ENCODE measurements around the gene ADAT3. TPM values are rescaled to one million over a fixed set of nuclear protein-coding genes. Genes with fewer than 3 reads are reported as not detected.

ADAT3 gene
- total and polyA plus RNA-seq, 2 of the 4 experiments (the other 2 are of a cell fraction) = 0.36 to 2.8 TPM

DNA sequence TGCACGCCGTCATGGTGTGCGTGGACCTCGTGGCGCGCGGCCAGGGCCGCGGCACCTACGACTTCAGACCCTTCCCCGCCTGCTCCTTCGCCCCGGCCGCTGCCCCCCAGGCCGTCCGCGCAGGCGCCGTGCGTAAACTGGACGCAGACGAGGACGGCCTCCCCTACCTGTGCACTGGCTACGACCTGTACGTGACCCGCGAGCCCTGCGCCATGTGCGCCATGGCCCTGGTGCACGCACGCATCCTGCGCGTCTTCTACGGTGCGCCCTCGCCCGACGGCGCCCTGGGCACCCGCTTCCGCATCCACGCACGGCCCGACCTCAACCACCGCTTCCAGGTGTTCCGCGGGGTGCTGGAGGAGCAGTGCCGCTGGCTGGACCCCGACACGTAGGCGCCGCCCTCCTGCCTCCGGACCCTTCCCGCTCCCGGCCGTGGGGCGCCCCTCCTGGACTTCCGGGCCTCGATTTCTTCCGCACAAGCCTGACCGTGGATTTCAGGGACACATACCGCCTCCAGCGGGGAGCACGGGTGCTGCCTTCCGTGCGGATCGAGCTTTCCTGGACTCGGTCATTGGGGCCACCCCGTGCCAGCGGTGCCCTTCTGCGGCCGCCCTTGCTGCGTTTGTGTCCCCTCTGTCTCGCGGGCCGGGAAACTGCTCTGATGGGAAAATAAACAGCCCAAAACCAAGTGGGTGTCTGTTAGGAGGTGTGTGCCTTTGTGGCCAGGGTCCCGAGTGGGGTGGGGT lies 7.7 kb downstream of the ADAT3 start:
- Histone ChIP-seq H3K4me2 (ENCODE audit: low read depth, low read length) (no peak overlapping the region), H3K4me3 (ENCODE audit: insufficient read depth, low read depth, low read length) (no peak overlapping the region), H2BK5ac (ENCODE audit: low read depth, low read length, poor library complexity, severe bottlenecking) (no peak overlapping the region), H2AK5ac (ENCODE audit: low read depth, low read length) (no peak overlapping the region), H3K9me1 (ENCODE audit: insufficient read depth, low read length) (peaks cover 2% of the 10 kb centered on the region; the same call in 1 of the 2 replicates), H3K9ac (ENCODE audit: low read depth, low read length) (no peak overlapping the region), H3K23ac (ENCODE audit: low read depth, low read length) (no peak overlapping the region), H3K4me1 (ENCODE audit: control insufficient read depth, insufficient read depth, low read length) (peaks cover 7% of the 10 kb centered on the region), H2BK120ac (ENCODE audit: low read depth, low read length) (no peak overlapping the region), H3K27me3 (ENCODE audit: control insufficient read depth, insufficient read depth, low read length) (no peaks in the 10 kb centered on the region), H4K8ac (ENCODE audit: low read depth in 2 of 2, low read length in 2 of 2) (no peak overlapping the region), H3K56ac (ENCODE audit: extremely low read depth, insufficient read depth, low read length) (no peak overlapping the region), H3K9me3 (ENCODE audit: control insufficient read depth, insufficient read depth, low read length) (no peaks in the 10 kb centered on the region), H3K79me1 (ENCODE audit: low read depth in 1 of 2, low read length in 2 of 2) (peaks cover 11 to 60% of the 10 kb centered on the region in 2 experiments; a peak in 3 of 4 replicates), H4K91ac (ENCODE audit: insufficient read depth, low read depth, low read length) (no peak overlapping the region), H3K36me3 (ENCODE audit: control insufficient read depth, insufficient read depth, low read length) (peaks cover 26% of the 10 kb centered on the region), H3K4ac (ENCODE audit: low read depth, low read length) (no peak overlapping the region), H2BK15ac (ENCODE audit: low read depth, low read length) (no peak overlapping the region), H4K20me1 (ENCODE audit: insufficient read depth, low read length) (peaks cover 60% of the 10 kb centered on the region), H4K5ac (ENCODE audit: low read depth, low read length) (no peak overlapping the region), H2AK9ac (replicated peaks; ENCODE audit: low read depth, low read length, poor library complexity) (no peak overlapping the region), H3K14ac (replicated peaks; ENCODE audit: low read depth, low read length) (no peak overlapping the region), H2AFZ (replicated peaks; ENCODE audit: low read length, poor library complexity) (no peak overlapping the region), H2BK20ac (ENCODE audit: low read depth, low read length) (no peak overlapping the region), H3K27ac (ENCODE audit: insufficient read depth, low read length) (no peak overlapping the region), H3K18ac (ENCODE audit: low read depth, low read length) (no peak overlapping the region)
- TF ChIP-seq, protein P1, sequence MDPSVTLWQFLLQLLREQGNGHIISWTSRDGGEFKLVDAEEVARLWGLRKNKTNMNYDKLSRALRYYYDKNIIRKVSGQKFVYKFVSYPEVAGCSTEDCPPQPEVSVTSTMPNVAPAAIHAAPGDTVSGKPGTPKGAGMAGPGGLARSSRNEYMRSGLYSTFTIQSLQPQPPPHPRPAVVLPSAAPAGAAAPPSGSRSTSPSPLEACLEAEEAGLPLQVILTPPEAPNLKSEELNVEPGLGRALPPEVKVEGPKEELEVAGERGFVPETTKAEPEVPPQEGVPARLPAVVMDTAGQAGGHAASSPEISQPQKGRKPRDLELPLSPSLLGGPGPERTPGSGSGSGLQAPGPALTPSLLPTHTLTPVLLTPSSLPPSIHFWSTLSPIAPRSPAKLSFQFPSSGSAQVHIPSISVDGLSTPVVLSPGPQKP (IDR thresholded peaks at IDR 0.05; ENCODE audit: borderline replicate concordance, low read depth, low read length) = no peak
- TF ChIP-seq CEBPB (IDR thresholded peaks at IDR 0.05; ENCODE audit: low read depth, low read length) (no peak), CHD1 (IDR thresholded peaks at IDR 0.05; ENCODE audit: low read depth, low read length) (no peak), FOS (IDR thresholded peaks at IDR 0.05; ENCODE audit: low read depth, low read length) (no peak)
- TF ChIP-seq, protein P2, sequence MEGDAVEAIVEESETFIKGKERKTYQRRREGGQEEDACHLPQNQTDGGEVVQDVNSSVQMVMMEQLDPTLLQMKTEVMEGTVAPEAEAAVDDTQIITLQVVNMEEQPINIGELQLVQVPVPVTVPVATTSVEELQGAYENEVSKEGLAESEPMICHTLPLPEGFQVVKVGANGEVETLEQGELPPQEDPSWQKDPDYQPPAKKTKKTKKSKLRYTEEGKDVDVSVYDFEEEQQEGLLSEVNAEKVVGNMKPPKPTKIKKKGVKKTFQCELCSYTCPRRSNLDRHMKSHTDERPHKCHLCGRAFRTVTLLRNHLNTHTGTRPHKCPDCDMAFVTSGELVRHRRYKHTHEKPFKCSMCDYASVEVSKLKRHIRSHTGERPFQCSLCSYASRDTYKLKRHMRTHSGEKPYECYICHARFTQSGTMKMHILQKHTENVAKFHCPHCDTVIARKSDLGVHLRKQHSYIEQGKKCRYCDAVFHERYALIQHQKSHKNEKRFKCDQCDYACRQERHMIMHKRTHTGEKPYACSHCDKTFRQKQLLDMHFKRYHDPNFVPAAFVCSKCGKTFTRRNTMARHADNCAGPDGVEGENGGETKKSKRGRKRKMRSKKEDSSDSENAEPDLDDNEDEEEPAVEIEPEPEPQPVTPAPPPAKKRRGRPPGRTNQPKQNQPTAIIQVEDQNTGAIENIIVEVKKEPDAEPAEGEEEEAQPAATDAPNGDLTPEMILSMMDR (conservative IDR thresholded peaks at IDR 0.05; ENCODE audit: low read depth, low read length) = no peak
- DNase-seq = no peak
- CTCF ChIA-PET = no interaction called here
- BruUV-seq (replicated peaks) = no TSS peak
- ATAC-seq (ENCODE audit: low read depth) = no peak
- intact Hi-C loops (cut with micrococcal nuclease) (no loop called here), dilution Hi-C loops (cut with HindIII; ENCODE audit: low sequenced_read_pairs, unreplicated experiment) (no loop called here), in situ Hi-C loops (cut with MboI; ENCODE audit: low sequenced_read_pairs) (no loop called here)
- WGBS, 2 experiments (ENCODE audit: extremely low coverage in 2 of 2, insufficient read length in 1 of 2) = 98% methylated on average over 44 of the region's 77 CpGs; no CpG with 5 or more reads in 1 of the 2 experiments
- POLR2A ChIA-PET (ENCODE audit: unreplicated experiment) = no interaction called here

All from IMR-90 (cell line).